ENCODE measurements around the gene MRPL50.

The MRPL50 gene

DNA sequence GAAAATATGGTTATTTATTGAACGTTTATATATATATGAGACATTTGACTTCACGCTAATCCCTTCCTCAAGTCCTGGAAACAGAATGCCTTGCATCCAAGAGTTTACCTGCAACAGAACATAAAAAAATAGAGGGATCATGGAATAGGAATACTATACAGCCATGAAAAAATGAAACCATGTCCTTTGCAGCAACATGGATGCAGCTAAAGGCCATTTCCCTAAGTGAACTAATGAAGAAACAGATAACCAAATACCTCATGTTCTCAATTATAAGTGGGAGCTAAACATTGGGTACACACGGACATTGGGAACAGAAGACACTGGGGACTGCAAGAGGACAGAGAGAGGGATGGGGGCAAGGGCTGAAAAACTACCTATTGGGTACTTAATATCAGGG is 26.6 kb downstream of the MRPL50 start:
- H4K20me1 ChIP-seq (ENCODE audit: insufficient read depth, low read length), result no peaks in the 10 kb centered on the region
- H3K9me3 ChIP-seq (ENCODE audit: insufficient read depth, low read length, severe bottlenecking), result no peaks in the 10 kb centered on the region
- no peak overlapping the region for H3K9ac ChIP-seq (ENCODE audit: low read depth, low read length)
- no peaks in the 10 kb centered on the region for H3K4me1 ChIP-seq (ENCODE audit: insufficient read depth, low read length)
- no peak overlapping the region for H2AFZ ChIP-seq (ENCODE audit: low read depth, low read length)
- no peaks in the 10 kb centered on the region for H3K79me2 ChIP-seq (ENCODE audit: insufficient read depth, low read length)
- ATAC-seq (ENCODE audit: insufficient read depth, low read depth), result no peak
- H3K27me3 ChIP-seq (ENCODE audit: insufficient read depth, low read length, poor library complexity), result no peaks in the 10 kb centered on the region
- H3K4me2 ChIP-seq (ENCODE audit: insufficient read depth, low read length), result no peak overlapping the region
- no peak overlapping the region for H3K27ac ChIP-seq (ENCODE audit: low read length)
- TF ChIP-seq CTCF (IDR thresholded peaks at IDR 0.05; ENCODE audit: borderline replicate concordance, extremely low read depth, low read length, poor library complexity, severe bottlenecking), result no peak
- TF ChIP-seq EZH2 (IDR thresholded peaks at IDR 0.05; ENCODE audit: borderline replicate concordance, low read depth, low read length, severe bottlenecking), result no peak
- no peak overlapping the region for H3K4me3 ChIP-seq (ENCODE audit: low read depth in 1 of 2, low read length in 2 of 2)
- DNase-seq, result no peak
- no peaks in the 10 kb centered on the region for H3K36me3 ChIP-seq (ENCODE audit: insufficient read depth, low read length)

DNA sequence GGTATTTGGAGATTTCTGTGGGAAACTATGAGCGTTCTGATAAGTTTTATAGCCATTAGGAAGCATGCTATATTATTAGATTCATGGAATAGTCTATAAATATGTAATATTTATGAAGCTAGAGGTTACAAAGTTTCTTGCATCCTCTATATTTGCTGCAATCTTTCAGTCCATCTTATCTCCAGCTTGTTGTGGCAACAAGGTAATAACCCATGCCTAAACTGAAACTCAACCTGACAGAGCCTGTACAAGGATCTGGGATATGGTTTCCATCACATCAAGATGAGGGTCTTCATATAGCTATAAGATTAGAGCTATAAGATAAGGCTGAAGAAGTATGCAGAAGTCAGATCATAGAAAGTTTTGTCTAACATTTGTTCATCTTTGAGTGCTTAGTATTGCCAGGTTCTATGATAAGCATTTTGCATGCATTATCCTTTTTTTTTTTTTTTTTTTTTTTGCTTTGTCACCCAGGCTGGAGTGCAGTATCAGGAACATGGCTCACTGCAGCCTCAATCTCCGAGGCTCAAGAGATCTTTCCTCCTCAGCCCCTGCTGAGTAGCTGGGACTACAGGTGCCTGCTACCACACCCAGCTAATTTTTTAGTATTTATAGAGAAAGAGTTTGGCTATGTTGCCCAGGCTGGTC is 28.4 kb downstream of the MRPL50 start:
- TF ChIP-seq CTCF (IDR thresholded peaks at IDR 0.05; ENCODE audit: borderline replicate concordance, extremely low read depth, low read length, poor library complexity, severe bottlenecking), result no peak
- TF ChIP-seq EZH2 (IDR thresholded peaks at IDR 0.05; ENCODE audit: borderline replicate concordance, low read depth, low read length, severe bottlenecking), result no peak
- Histone ChIP-seq H3K9me3 (ENCODE audit: insufficient read depth, low read length, severe bottlenecking) (no peaks in the 10 kb centered on the region), H3K79me2 (ENCODE audit: insufficient read depth, low read length) (no peaks in the 10 kb centered on the region), H3K4me3 (ENCODE audit: low read depth in 1 of 2, low read length in 2 of 2) (no peak overlapping the region), H3K9ac (ENCODE audit: low read depth, low read length) (no peak overlapping the region), H4K20me1 (ENCODE audit: insufficient read depth, low read length) (no peaks in the 10 kb centered on the region), H3K27ac (ENCODE audit: low read length) (no peak overlapping the region), H2AFZ (ENCODE audit: low read depth, low read length) (no peak overlapping the region), H3K4me1 (ENCODE audit: insufficient read depth, low read length) (no peaks in the 10 kb centered on the region), H3K27me3 (ENCODE audit: insufficient read depth, low read length, poor library complexity) (no peaks in the 10 kb centered on the region), H3K4me2 (ENCODE audit: insufficient read depth, low read length) (no peak overlapping the region), H3K36me3 (ENCODE audit: insufficient read depth, low read length) (no peaks in the 10 kb centered on the region)
- ATAC-seq (ENCODE audit: insufficient read depth, low read depth) (no peak), DNase-seq (no peak)

- no peak overlapping the region for H3K4me3 ChIP-seq (ENCODE audit: low read depth in 1 of 2, low read length in 2 of 2)
- DNase-seq, result no peak
Measured at GRCh38 chr9:101369286-101369685, 29.1 kb downstream of the MRPL50 start.

More at GRCh38 chr9:101369286-101369685, 29.1 kb downstream of the MRPL50 start:
- no peak overlapping the region for H3K27ac ChIP-seq (ENCODE audit: low read length)
- no peaks in the 10 kb centered on the region for H3K79me2 ChIP-seq (ENCODE audit: insufficient read depth, low read length)
- H3K9ac ChIP-seq (ENCODE audit: low read depth, low read length), result no peak overlapping the region
- H4K20me1 ChIP-seq (ENCODE audit: insufficient read depth, low read length), result no peaks in the 10 kb centered on the region
- H2AFZ ChIP-seq (ENCODE audit: low read depth, low read length), result no peak overlapping the region
- ATAC-seq (ENCODE audit: insufficient read depth, low read depth), result no peak
- no peaks in the 10 kb centered on the region for H3K4me1 ChIP-seq (ENCODE audit: insufficient read depth, low read length)
- TF ChIP-seq CTCF (IDR thresholded peaks at IDR 0.05; ENCODE audit: borderline replicate concordance, extremely low read depth, low read length, poor library complexity, severe bottlenecking) (no peak), EZH2 (IDR thresholded peaks at IDR 0.05; ENCODE audit: borderline replicate concordance, low read depth, low read length, severe bottlenecking) (no peak)
- no peak overlapping the region for H3K4me2 ChIP-seq (ENCODE audit: insufficient read depth, low read length)
- no peaks in the 10 kb centered on the region for H3K9me3 ChIP-seq (ENCODE audit: insufficient read depth, low read length, severe bottlenecking)
- no peaks in the 10 kb centered on the region for H3K27me3 ChIP-seq (ENCODE audit: insufficient read depth, low read length, poor library complexity)
- no peaks in the 10 kb centered on the region for H3K36me3 ChIP-seq (ENCODE audit: insufficient read depth, low read length)

All from DND-41 (cell line).